Heart right ventricle (tissue), 16 donors: Measurements from ENCODE around the gene CITED4. TPM values are rescaled to one million over a fixed set of nuclear protein-coding genes. Genes with fewer than 3 reads are reported as not detected.

ENCODE experiments used
- ATAC-seq, 8 donors: fragments of 200-7000 bp; cut with Tn5 transposase; one replicate each; pipeline ENCODE4 v1.9.1; 2020; ENCODE audit warnings: mild to moderate bottlenecking in 8 of 8, moderate library complexity in 8 of 8, moderate number of reproducible peaks in 1 of 8
- DNase-seq, 2 donors: peaks; one replicate each; pipeline ENCODE4 v3.0.0-alpha.2; 2020
- H3K27ac ChIP-seq, 10 donors: fragments of 200-600 bp; sonication (generic) in 2 of 10; one replicate each; pipeline versions ENCODE4 v1.5.0 to v1.8.0; 2020 to 2022; ENCODE audit warnings: mild to moderate bottlenecking in 3 of 10
- H3K27me3 ChIP-seq, 7 donors: fragments of 200-600 bp; one replicate each; pipeline ENCODE4 v1.8.0; 2021 to 2022; ENCODE audit warnings: mild to moderate bottlenecking in 2 of 7
- H3K36me3 ChIP-seq, 9 donors: fragments of 200-600 bp; sonication (generic) in 1 of 9; one replicate each; pipeline versions ENCODE4 v1.5.0 to v1.8.0; 2020 to 2022; ENCODE audit warnings: mild to moderate bottlenecking in 2 of 9
- H3K4me1 ChIP-seq, 9 donors: fragments of 200-600 bp; sonication (generic) in 1 of 9; one replicate each; pipeline versions ENCODE4 v1.5.0 to v1.8.0; 2020 to 2022; ENCODE audit warnings: mild to moderate bottlenecking in 4 of 9
- H3K4me3 ChIP-seq, 10 donors: fragments of 200-600 bp; sonication (generic) in 2 of 10; one replicate each; pipeline versions ENCODE4 v1.5.0 to v1.8.0; 2020 to 2022; ENCODE audit warnings: mild to moderate bottlenecking in 7 of 10, moderate library complexity in 2 of 10
- H3K9me3 ChIP-seq, 11 donors: fragments of 200-600 bp in 10 of 11; sonication (generic) in 2 of 11; one replicate each; pipeline versions ENCODE4 v1.5.0 to v1.8.0; 2013 to 2022; ENCODE audit warnings: mild to moderate bottlenecking in 2 of 11, control low read depth in 1 of 11, moderate library complexity in 1 of 11
- CTCF ChIP-seq, 9 donors: fragments of 200-600 bp; sonication (generic) in 2 of 9; IDR thresholded peaks; one replicate each; pipeline versions ENCODE4 v1.5.0 to v1.8.0; 2021 to 2022; ENCODE audit warnings: antibody characterized with exemption in 9 of 9, mild to moderate bottlenecking in 5 of 9, moderate library complexity in 1 of 9
- WGBS, 2 donors: extraction: QIAGEN DNeasy Blood & Tissue Kit; methylation state at CpG; one replicate each; pipeline ENCODE4 v1.1.7; 2013; ENCODE audit warnings: inconsistent platforms in 1 of 2; 5-methylcytosine and 5-hydroxymethylcytosine counted together
- intact Hi-C, 10 donors: fragments of 100-400 bp; cut with DNase I; formaldehyde crosslinking; loops; one replicate each; pipeline versions ENCODE4 v1.11.1 to v1.14.2; 2022
- polyA plus RNA-seq, 2 donors: library from polyadenylated mRNA; stranded (reverse); fragments of 200-250 nt; gene quantifications; one replicate each; pipeline ENCODE4 v1.2.3, GENCODE V29; 2013
- total RNA-seq, 10 donors: library from RNA; stranded (reverse); fragmentation: NEBNext Ultra II Directional in 3 of 10; extraction: Animal tissue kit (Norgen Biotek cat#: 25700) in 3 of 10; gene quantifications; one replicate each; pipeline versions ENCODE4 v1.2.1 to v1.2.4, GENCODE V29; 2021 to 2023
- donor health status: Arrhythmogenic right ventricular cardiomyopathy.
- donor health status: ischemic (EF 13 %, LVEDD 7.1; RV severe dilation, severe dysfunction).
- donor health status: healthy with polysubstance abuse.
- donor health status: DM: no; HTN: yes; CAD: no.
- donor health status: DM: no; HTN: no; CAD: no.
- donor health status: ischemic (EF 25% LVEDD 6.9; RV normal size, moderate dysfunction).
- donor health status: ischemic (EF 25% LVEDD 5.7; RV mildly dilated, moderate dysfunction).
- donor health status: healthy.
- donor health status: DM: yes; HTN: yes; CAD: no.
- donor health status: Ischemic cardiomyopathy.
- donor health status: ischemic (EF 35%, LVEDD 5.7; RV mildly dilated, moderate dysfunction).
- donor health status: nonischemic (EF 11% LVEDD 7.7; RV severe dilation, severe dysfunction).
- donor health status: DM: yes; HTN: yes; CAD: no.
- donor health status: PGD.
- donor health status: ischemic (EF 29% LVEDD 5.4; RV normal size, mild dysfunction).
- donor health status: nonischemic (EF 23%, LVEDD 6.1; RV moderate dilation, normal function).

Gene CITED4
- total and polyA plus RNA-seq, 12 donors: 6.1 to 88.8 (median 25.8) TPM

- ATAC-seq: no peak
- WGBS, 2 donors: 87 to 92% methylated on average over 11 of the region's 11 CpGs
- peaks cover 0 to 45% (median 13%) of the 10 kb centered on the region in 9 donors for H3K4me1 ChIP-seq
- peaks cover 7 to 25% (median 18%) of the 10 kb centered on the region in 7 donors for H3K27me3 ChIP-seq
- no peak overlapping the region for H3K4me3 ChIP-seq
- no peak overlapping the region for H3K27ac ChIP-seq
- intact Hi-C loops: loop anchor here in 1 of 10 donors (2.0 kb wide), 1 partner anchor 35 kb away; no protein-coding TSS in a partner anchor
- TF ChIP-seq CTCF (IDR thresholded peaks at IDR 0.05): no peak
- H3K36me3 ChIP-seq: no peaks in the 10 kb centered on the region
- peaks cover 0 to 13% (median 8%) of the 10 kb centered on the region in 11 donors for H3K9me3 ChIP-seq
- no peak for DNase-seq
Measured at GRCh38 chr1:40879482-40880175, 17.5 kb upstream of the CITED4 start.

- Histone ChIP-seq H3K9me3 (peaks cover 0 to 13% (median 8%) of the 10 kb centered on the region in 11 donors), H3K4me1 (peaks cover 0 to 39% (median 13%) of the 10 kb centered on the region in 9 donors), H3K27ac (no peak overlapping the region), H3K27me3 (peaks cover under 1 to 17% (median 11%) of the 10 kb centered on the region in 7 donors), H3K4me3 (no peak overlapping the region), H3K36me3 (no peaks in the 10 kb centered on the region)
- 98 to 99% methylated on average over 2 of the region's 2 CpGs for WGBS, 2 donors
- intact Hi-C loops: no loop called here
- no peak for ATAC-seq
- TF ChIP-seq CTCF (IDR thresholded peaks at IDR 0.05): no peak
- DNase-seq: no peak
Measured at GRCh38 chr1:40878906-40879305, 16.7 kb upstream of the CITED4 start.

- Histone ChIP-seq H3K36me3 (no peaks in the 10 kb centered on the region), H3K27ac (peak overlapping the region in 7 of 10 donors; percentile 39 to 73 (median 55)), H3K4me1 (peaks cover 0 to 43% (median 13%) of the 10 kb centered on the region in 9 donors), H3K27me3 (peaks cover 0 to 5% (median 2%) of the 10 kb centered on the region in 7 donors), H3K9me3 (peaks cover 0 to 13% (median 8%) of the 10 kb centered on the region in 11 donors), H3K4me3 (no peak overlapping the region)
- DNase-seq (peak; percentile 27 to 51), ATAC-seq (peak; percentile 32 to 73 (median 67))
- WGBS, 2 donors: 24 to 26% methylated on average over 4 of the region's 4 CpGs
- intact Hi-C loops: no loop called here
- TF ChIP-seq CTCF (IDR thresholded peaks at IDR 0.05): no peak
Measured at GRCh38 chr1:40877698-40878097, 15.5 kb upstream of the CITED4 start.

- DNase-seq (no peak), ATAC-seq (no peak)
- Histone ChIP-seq H3K4me1 (peaks cover 0 to 43% (median 13%) of the 10 kb centered on the region in 9 donors), H3K27me3 (no peaks in the 10 kb centered on the region), H3K4me3 (no peak overlapping the region), H3K27ac (peak overlapping the region in 7 of 10 donors; percentile 39 to 73 (median 55)), H3K9me3 (peaks cover 0 to 13% (median 8%) of the 10 kb centered on the region in 11 donors), H3K36me3 (no peaks in the 10 kb centered on the region)
- TF ChIP-seq CTCF (IDR thresholded peaks at IDR 0.05): no peak
- 80 to 100% methylated on average over 1 of the region's 1 CpG for WGBS, 2 donors
- intact Hi-C loops: no loop called here
Measured at GRCh38 chr1:40876891-40877290, 14.7 kb upstream of the CITED4 start.
